Measurements from ENCODE around the gene ANKRD16.

GRCh38 chr10:5813091-5813340, 76.7 kb downstream of the ANKRD16 start:
- TF ChIP-seq EZH2 (IDR thresholded peaks at IDR 0.05) (no peak), POLR2AphosphoS5 (IDR thresholded peaks at IDR 0.05; ENCODE audit: borderline replicate concordance, low read depth, low read length) (no peak), FOXP2 (optimal IDR thresholded peaks at IDR 0.05; ENCODE audit: control extremely low read depth, extremely low read length, insufficient read depth) (no peak)

All from SK-N-MC (cell line).